ENCODE data around the gene CALN1.

GRCh38 chr7:71885487-71885886, 526.7 kb downstream of the CALN1 start:
- no peak for TF ChIP-seq REST (IDR thresholded peaks at IDR 0.05; ENCODE audit: insufficient read depth in 1 of 2, low read depth in 2 of 2, low read length in 2 of 2)
- no peak for TF ChIP-seq FOXP2 (optimal IDR thresholded peaks at IDR 0.05; ENCODE audit: borderline replicate concordance, extremely low read depth, extremely low read length, insufficient read depth)
- no peak for TF ChIP-seq TAF1 (IDR thresholded peaks at IDR 0.05; ENCODE audit: borderline replicate concordance, insufficient read depth, low read length)
